Central memory CD8-positive, alpha-beta T cell (primary cell): Measurements from ENCODE around the gene RGPD8.

ENCODE experiments used
- ATAC-seq: fragments of 150-1000 bp; cut with Tn5 transposase; replicated peaks from 2 replicates; pipeline ENCODE4 v1.10.0; 2022; ENCODE audit warnings: mild to moderate bottlenecking, moderate FRiP score, moderate number of reproducible peaks; ENCODE audit not compliant: poor library complexity, severe bottlenecking; ENCODE audit errors: extremely low read depth
- DNase-seq, 2 donors: peaks; one replicate each; pipeline ENCODE4 v3.0.0; 2021; ENCODE audit warnings: low spot score in 2 of 2
- H3K27ac Mint-ChIP-seq: one replicate; pipeline ENCODE4 v1.8.0; 2022; ENCODE audit warnings: low read depth, mild to moderate bottlenecking, moderate library complexity, mixed read lengths
- H3K27me3 Mint-ChIP-seq: one replicate; pipeline ENCODE4 v1.8.0; 2022; ENCODE audit warnings: mixed read lengths
- H3K36me3 Mint-ChIP-seq: one replicate; pipeline ENCODE4 v1.8.0; 2022; ENCODE audit warnings: mild to moderate bottlenecking, moderate library complexity, mixed read lengths; ENCODE audit not compliant: insufficient read depth
- H3K4me1 Mint-ChIP-seq: one replicate; pipeline ENCODE4 v1.8.0; 2022; ENCODE audit warnings: mixed read lengths
- H3K4me3 Mint-ChIP-seq: one replicate; pipeline ENCODE4 v1.8.0; 2022; ENCODE audit warnings: mild to moderate bottlenecking, moderate library complexity, mixed read lengths
- H3K9me3 Mint-ChIP-seq: one replicate; pipeline ENCODE4 v1.8.0; 2022; ENCODE audit warnings: mixed read lengths

RGPD8 gene

GRCh38 chr2:112342067-112342550, 91.3 kb downstream of the RGPD8 start:
- Mint-ChIP-seq H3K27me3 (no peaks in the 10 kb centered on the region), H3K36me3 (peaks cover 5% of the 10 kb centered on the region), H3K9me3 (peaks cover 6% of the 10 kb centered on the region), H3K27ac (no peak overlapping the region), H3K4me3 (no peak overlapping the region), H3K4me1 (peaks cover 6% of the 10 kb centered on the region)
- DNase-seq: no peak
- ATAC-seq: no peak

GRCh38 chr2:112340475-112341267, 92.8 kb downstream of the RGPD8 start:
- ATAC-seq: no peak
- Mint-ChIP-seq H3K27ac (no peak overlapping the region), H3K4me3 (no peak overlapping the region), H3K9me3 (no peaks in the 10 kb centered on the region), H3K27me3 (no peaks in the 10 kb centered on the region), H3K36me3 (no peaks in the 10 kb centered on the region), H3K4me1 (peaks cover 6% of the 10 kb centered on the region)
- DNase-seq: no peak

GRCh38 chr2:112339986-112340385, 93.5 kb downstream of the RGPD8 start:
- no peaks in the 10 kb centered on the region for H3K36me3 Mint-ChIP-seq
- no peak overlapping the region for H3K27ac Mint-ChIP-seq

GRCh38 chr2:112335600-112335999, 97.8 kb downstream of the RGPD8 start:
- no peaks in the 10 kb centered on the region for H3K27me3 Mint-ChIP-seq
- ATAC-seq (no peak), DNase-seq (no peak)
- H3K36me3 Mint-ChIP-seq: peaks cover 4% of the 10 kb centered on the region
- no peak overlapping the region for H3K4me3 Mint-ChIP-seq
- no peaks in the 10 kb centered on the region for H3K9me3 Mint-ChIP-seq
- no peak overlapping the region for H3K27ac Mint-ChIP-seq
- no peaks in the 10 kb centered on the region for H3K4me1 Mint-ChIP-seq

More at GRCh38 chr2:112339986-112340385, 93.5 kb downstream of the RGPD8 start:
- Mint-ChIP-seq H3K4me3 (no peak overlapping the region), H3K27me3 (no peaks in the 10 kb centered on the region), H3K9me3 (no peaks in the 10 kb centered on the region), H3K4me1 (peaks cover 6% of the 10 kb centered on the region)
- ATAC-seq (no peak), DNase-seq (no peak)

- Mint-ChIP-seq H3K9me3 (no peaks in the 10 kb centered on the region), H3K4me3 (no peak overlapping the region), H3K36me3 (peaks cover 6% of the 10 kb centered on the region), H3K27ac (no peak overlapping the region), H3K4me1 (no peaks in the 10 kb centered on the region), H3K27me3 (no peaks in the 10 kb centered on the region)
- DNase-seq (no peak), ATAC-seq (no peak)
Observed at GRCh38 chr2:112332123-112332696, 101.2 kb downstream of the RGPD8 start.

GRCh38 chr2:112322919-112323318, 110.5 kb downstream of the RGPD8 start:
- Mint-ChIP-seq H3K27me3 (no peaks in the 10 kb centered on the region), H3K4me3 (no peak overlapping the region), H3K27ac (no peak overlapping the region), H3K9me3 (no peaks in the 10 kb centered on the region), H3K36me3 (peaks cover 14% of the 10 kb centered on the region), H3K4me1 (no peaks in the 10 kb centered on the region)
- ATAC-seq: no peak
- DNase-seq: no peak

- Mint-ChIP-seq H3K4me3 (no peak overlapping the region), H3K4me1 (no peaks in the 10 kb centered on the region), H3K27ac (no peak overlapping the region), H3K27me3 (no peaks in the 10 kb centered on the region), H3K9me3 (no peaks in the 10 kb centered on the region), H3K36me3 (peaks cover 16% of the 10 kb centered on the region)
- ATAC-seq (no peak), DNase-seq (no peak)
Observed at GRCh38 chr2:112321375-112322320, 111.8 kb downstream of the RGPD8 start.
